A204.1 (cell line): ENCODE results near the gene MMP14.
"Not testable (repeated sequence)": the region's sequence is repeated elsewhere in the genome, so short reads cannot be mapped to it uniquely, and the experiment has no call there.

Experiments
- FAIRE-seq: peaks from 2 replicates; lab custom pipeline; 2012; peaks lifted over from hg19 to GRCh38; lab: Jason Lieb, UNC

MMP14 gene

GRCh38 chr14:22842211-22843122 lies 6.1 kb downstream of the MMP14 start:
- FAIRE-seq: no peak

GRCh38 chr14:22843123-22843925 lies 6.9 kb downstream of the MMP14 start:
- no peak for FAIRE-seq

- FAIRE-seq: no peak
These were observed 8.1 kb downstream of the MMP14 start for GRCh38 chr14:22844221-22845102.

GRCh38 chr14:22845103-22845394 lies 8.7 kb downstream of the MMP14 start:
- FAIRE-seq: no peak

- no peak for FAIRE-seq
These were observed 9.6 kb downstream of the MMP14 start for GRCh38 chr14:22845821-22846625.

- FAIRE-seq: no peak
These were observed 10.5 kb downstream of the MMP14 start for GRCh38 chr14:22846811-22847307.

- no peak for FAIRE-seq
These were observed 11.4 kb downstream of the MMP14 start for GRCh38 chr14:22847661-22848341.

- FAIRE-seq: no peak
These were observed 12.2 kb downstream of the MMP14 start for GRCh38 chr14:22848351-22849164.

GRCh38 chr14:22849212-22849819 lies 12.9 kb downstream of the MMP14 start:
- FAIRE-seq: no peak

- FAIRE-seq: no peak
These were observed 14.8 kb downstream of the MMP14 start for GRCh38 chr14:22850944-22851764.

- FAIRE-seq: not testable (repeated sequence)
These were observed 15.8 kb downstream of the MMP14 start for GRCh38 chr14:22852178-22852577.

GRCh38 chr14:22852599-22852939 lies 16.2 kb downstream of the MMP14 start:
- no peak for FAIRE-seq

GRCh38 chr14:22852940-22853767 lies 16.8 kb downstream of the MMP14 start:
- FAIRE-seq: no peak

- FAIRE-seq: not testable (repeated sequence)
These were observed 17.9 kb downstream of the MMP14 start for GRCh38 chr14:22854296-22854695.

GRCh38 chr14:22854963-22855724 lies 18.8 kb downstream of the MMP14 start:
- no peak for FAIRE-seq

- no peak for FAIRE-seq
These were observed 20.0 kb downstream of the MMP14 start for GRCh38 chr14:22856428-22856827.

GRCh38 chr14:22860377-22860776 lies 24.0 kb downstream of the MMP14 start:
- FAIRE-seq: not testable (repeated sequence)
